Measurements from ENCODE around the gene CCDC68. TPM values are rescaled to one million over a fixed set of nuclear protein-coding genes. Genes with fewer than 3 reads are reported as not detected.

The CCDC68 gene
- total RNA-seq, 2 donors from 2014 or later: 2.5 to 4.7 TPM

- intact Hi-C loops (cut with DNase I): no loop called here
- DNase-seq (ENCODE audit: low spot score): no peak
These were observed 3.8 kb upstream of the CCDC68 start for GRCh38 chr18:54962919-54963645.

DNA sequence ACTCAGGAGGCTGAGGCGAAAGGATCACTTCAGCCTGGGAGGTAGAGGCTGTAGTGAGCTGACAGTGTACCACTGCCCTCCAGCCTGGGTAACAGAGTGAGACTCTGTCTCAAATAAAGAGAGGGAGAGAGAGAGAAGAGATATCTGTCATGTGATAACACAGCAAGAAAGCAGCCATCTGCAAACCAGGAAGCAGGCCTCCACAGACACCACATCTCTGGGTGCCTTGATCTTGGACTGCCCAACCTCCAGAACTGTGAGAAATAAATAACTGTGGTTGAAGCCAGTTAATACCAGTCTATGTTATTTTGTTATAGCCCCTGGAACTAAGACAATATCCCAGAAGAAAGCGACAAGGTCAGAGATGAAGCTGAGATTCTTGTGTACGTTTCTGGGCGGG is 2.6 kb upstream of the CCDC68 start:
- intact Hi-C loops (cut with DNase I): no loop called here

GRCh38 chr18:54961016-54961423 is 1.8 kb upstream of the CCDC68 start:
- intact Hi-C loops (cut with DNase I): no loop called here
- no peak for DNase-seq (ENCODE audit: low spot score)

More for the DNA sequence above, 2.6 kb upstream of the CCDC68 start:
- DNase-seq (ENCODE audit: low spot score): no peak

GRCh38 chr18:54960197-54960596 is 936 bp upstream of the CCDC68 start:
- DNase-seq (ENCODE audit: low spot score): no peak
- intact Hi-C loops (cut with DNase I): no loop called here

- intact Hi-C loops (cut with DNase I): no loop called here
These were observed 1.3 kb downstream of the CCDC68 start for GRCh38 chr18:54957996-54958395.

DNA sequence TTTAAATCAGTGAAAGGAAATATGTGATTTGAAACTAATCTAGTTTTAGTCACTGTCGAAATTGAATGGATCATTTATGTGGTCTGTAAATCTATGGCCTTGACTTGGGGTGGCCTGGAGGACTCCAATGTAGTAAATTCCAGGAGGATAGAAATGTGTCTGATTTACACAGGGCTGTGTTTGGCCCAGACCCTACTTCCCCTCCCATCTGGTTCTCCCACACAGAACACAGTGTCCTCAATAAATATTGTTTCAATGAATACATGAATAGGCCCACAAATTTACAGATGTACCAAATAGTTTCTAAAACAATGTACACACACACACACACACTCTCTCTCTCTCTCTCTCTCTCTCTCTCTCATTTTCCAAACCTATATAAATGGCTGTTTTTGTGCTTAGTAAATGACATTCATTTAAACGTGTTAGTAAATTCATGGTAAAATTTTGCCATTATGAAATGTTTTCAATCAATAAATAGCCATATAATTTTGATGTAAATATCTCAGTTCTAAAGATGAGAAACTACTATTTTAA is 1.9 kb downstream of the CCDC68 start:
- DNase-seq (ENCODE audit: low spot score): no peak
- intact Hi-C loops (cut with DNase I): no loop called here

More at GRCh38 chr18:54957996-54958395, 1.3 kb downstream of the CCDC68 start:
- DNase-seq (ENCODE audit: low spot score): no peak

DNA sequence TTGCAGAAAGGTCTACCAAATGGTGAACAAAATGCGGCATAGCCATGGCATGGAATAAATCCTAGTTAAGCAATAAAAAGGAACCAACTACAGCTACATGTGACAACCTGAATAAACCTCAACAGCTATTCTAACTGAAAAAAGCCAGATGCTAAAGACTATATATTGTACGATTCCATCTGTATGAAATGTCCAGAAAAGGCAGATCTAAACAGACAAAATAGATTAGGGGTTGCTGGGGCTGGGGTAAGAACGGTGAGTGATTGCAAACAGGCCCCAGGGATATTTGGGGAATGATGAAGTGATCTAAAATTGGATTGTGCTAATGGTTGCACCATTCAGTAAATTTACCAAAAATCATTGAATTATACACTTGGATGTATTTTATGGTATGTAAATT is 2.8 kb downstream of the CCDC68 start:
- intact Hi-C loops (cut with DNase I): no loop called here

GRCh38 chr18:54952026-54952425 is 7.2 kb downstream of the CCDC68 start:
- intact Hi-C loops (cut with DNase I): no loop called here
- no peak for DNase-seq (ENCODE audit: low spot score)

More for the DNA sequence above, 2.8 kb downstream of the CCDC68 start:
- DNase-seq (ENCODE audit: low spot score): no peak

DNA sequence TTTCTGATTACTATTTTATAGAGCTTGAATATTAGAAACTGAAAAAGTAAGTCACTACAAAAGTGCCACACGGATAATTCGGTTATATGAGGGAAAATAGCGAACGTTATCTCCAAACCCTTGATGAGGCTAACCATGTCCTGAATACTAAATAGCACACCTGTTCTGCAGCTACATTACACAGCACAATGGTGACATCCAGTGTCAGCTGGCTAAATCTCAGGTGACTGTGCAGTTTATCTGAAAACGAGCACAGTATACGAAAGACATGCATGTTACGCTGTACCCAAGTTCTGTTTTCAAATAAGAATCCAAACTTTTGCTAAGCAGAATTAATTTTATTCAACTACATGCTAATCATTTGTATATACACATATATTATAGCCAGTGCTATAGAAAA is 9.0 kb downstream of the CCDC68 start:
- intact Hi-C loops (cut with DNase I): no loop called here
- DNase-seq (ENCODE audit: low spot score): no peak

DNA sequence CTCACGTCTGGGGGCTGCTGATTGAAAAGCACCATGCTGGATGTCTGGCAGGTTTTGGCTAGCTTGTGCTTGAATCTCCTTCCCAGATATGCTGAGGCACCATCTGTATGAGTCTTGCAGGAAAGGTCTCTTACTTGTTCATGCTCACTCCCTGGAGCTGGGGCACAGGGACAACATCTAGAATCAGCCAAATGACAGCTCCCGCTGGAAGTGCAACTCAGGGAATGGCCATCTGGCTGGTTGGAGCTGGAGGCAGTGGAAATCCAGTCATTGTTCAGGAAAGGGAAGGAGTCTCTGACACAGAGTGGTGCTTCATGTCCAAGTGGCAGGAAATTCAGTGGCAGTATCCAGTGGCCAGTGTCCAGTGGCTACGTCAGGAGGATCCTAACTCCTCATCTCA is 9.7 kb downstream of the CCDC68 start:
- intact Hi-C loops (cut with DNase I): no loop called here
- no peak for DNase-seq (ENCODE audit: low spot score)

- no peak for DNase-seq (ENCODE audit: low spot score)
- intact Hi-C loops (cut with DNase I): no loop called here
These were observed 10.9 kb downstream of the CCDC68 start for GRCh38 chr18:54948350-54948837.

- no peak for DNase-seq (ENCODE audit: low spot score)
- intact Hi-C loops (cut with DNase I): no loop called here
These were observed 12.2 kb downstream of the CCDC68 start for GRCh38 chr18:54947091-54947490.

DNA sequence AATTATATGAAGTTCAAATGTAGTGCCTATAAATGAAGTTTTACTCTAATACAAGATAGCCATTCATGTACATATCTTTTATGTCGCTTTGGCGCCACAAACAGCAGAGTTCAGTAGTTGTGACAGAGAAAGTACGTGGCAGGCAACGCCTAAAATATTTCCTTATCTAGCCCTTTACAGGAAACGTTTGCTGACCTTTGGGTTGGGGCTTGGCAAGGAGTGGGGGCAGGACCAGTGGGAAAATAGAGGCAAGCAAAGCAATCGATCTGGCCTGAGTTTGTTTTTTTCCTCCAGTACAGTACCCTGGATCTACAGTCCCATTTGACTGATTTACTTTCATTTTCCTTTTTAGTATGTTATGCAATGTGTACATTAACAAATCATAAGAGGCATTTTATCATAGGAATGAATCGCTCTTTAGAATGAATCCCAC is 13.1 kb downstream of the CCDC68 start:
- intact Hi-C loops (cut with DNase I): no loop called here
- DNase-seq (ENCODE audit: low spot score): no peak

- no peak for DNase-seq (ENCODE audit: low spot score)
These were observed 13.6 kb downstream of the CCDC68 start for GRCh38 chr18:54945576-54946125.

GRCh38 chr18:54942569-54942968 is 16.7 kb downstream of the CCDC68 start:
- intact Hi-C loops (cut with DNase I): loop anchor here in 1 of 2 donors (5.0 kb wide), 1 partner anchor 1300 kb away; no protein-coding TSS in a partner anchor
- no peak for DNase-seq (ENCODE audit: low spot score)

More at GRCh38 chr18:54945576-54946125, 13.6 kb downstream of the CCDC68 start:
- intact Hi-C loops (cut with DNase I): no loop called here

DNA sequence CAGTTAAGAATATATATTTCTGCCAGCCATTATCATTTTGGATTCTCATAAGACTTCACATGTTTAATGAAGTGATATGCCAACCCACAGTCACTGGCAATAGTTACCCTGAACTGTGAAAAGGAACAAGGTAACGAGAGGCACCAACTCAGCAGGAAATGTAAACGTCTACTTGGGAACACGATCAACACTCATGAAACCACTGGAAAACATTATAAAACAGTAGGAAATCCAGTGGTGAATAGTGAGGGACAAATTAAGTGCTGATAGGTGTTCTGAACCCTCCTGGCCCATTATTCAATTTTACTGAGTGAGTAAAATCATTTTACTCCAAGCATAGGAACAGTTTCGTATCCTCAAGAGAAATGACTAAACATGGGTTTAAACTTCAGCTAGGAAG is 17.1 kb downstream of the CCDC68 start:
- intact Hi-C loops (cut with DNase I): loop anchor here in 1 of 2 donors (5.0 kb wide), 1 partner anchor 1300 kb away; no protein-coding TSS in a partner anchor
- DNase-seq (ENCODE audit: low spot score): no peak

DNA sequence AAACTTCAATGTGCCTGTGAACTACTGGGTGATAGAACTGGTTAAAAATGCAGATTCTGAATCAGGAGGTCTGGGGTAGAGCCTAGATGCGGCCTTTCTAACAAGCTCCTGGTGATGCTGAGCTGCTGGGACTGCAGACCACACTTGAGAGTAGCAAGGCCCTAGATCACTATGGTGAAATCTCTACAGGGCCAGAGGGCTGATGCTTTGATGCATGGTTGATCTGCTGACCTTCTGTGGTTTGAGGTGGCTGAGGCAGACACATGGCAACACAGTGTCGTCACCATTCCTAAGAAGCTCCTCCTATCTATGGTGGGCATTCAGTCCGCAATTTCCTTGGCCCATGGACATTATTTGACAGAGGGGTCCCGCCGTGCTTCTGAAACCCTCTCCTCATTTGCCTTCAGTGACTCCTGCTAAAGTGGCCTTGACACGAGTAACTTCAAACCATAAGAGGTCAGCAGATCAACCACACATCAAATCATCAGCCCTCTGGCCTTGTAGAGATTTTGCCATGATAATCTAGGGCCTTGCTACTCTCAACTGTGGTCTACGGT is 19.8 kb downstream of the CCDC68 start:
- DNase-seq (ENCODE audit: low spot score): no peak
- intact Hi-C loops (cut with DNase I): no loop called here

GRCh38 chr18:54938506-54938905 is 20.8 kb downstream of the CCDC68 start:
- intact Hi-C loops (cut with DNase I): no loop called here
- DNase-seq (ENCODE audit: low spot score): no peak

GRCh38 chr18:54932472-54932871 is 26.8 kb downstream of the CCDC68 start:
- DNase-seq (ENCODE audit: low spot score): no peak
- intact Hi-C loops (cut with DNase I): no loop called here

GRCh38 chr18:54931152-54931551 is 28.1 kb downstream of the CCDC68 start:
- DNase-seq (ENCODE audit: low spot score): no peak
- intact Hi-C loops (cut with DNase I): no loop called here

All from posterior vena cava (tissue), 2 donors.